Renal cortex interstitium (tissue), 15 donors: ENCODE data around the gene MPC2. TPM values are rescaled to one million over a fixed set of nuclear protein-coding genes. Genes with fewer than 3 reads are reported as not detected.

Experiments used
- DNase-seq, 11 donors: peaks; one replicate each; pipeline ENCODE4 v3.0.0-alpha.2; 2013; ENCODE audit warnings: low read depth in 9 of 11, low spot score in 4 of 11; ENCODE audit errors: extremely low read depth in 1 of 11
- long read RNA-seq, 16 experiments: transcript quantifications; one replicate each; lab custom pipeline, GENCODE V29; 2026
- polyA plus RNA-seq, 3 donors: library from polyadenylated mRNA; unstranded; fragments of 120-200 nt; gene quantifications; one replicate each; pipeline ENCODE4 v1.2.1, GENCODE V29; 2013; ENCODE audit not compliant: insufficient read length in 3 of 3

MPC2 gene
- polyA plus RNA-seq, result 100 to 1,000 TPM; 191 to 200 (median 198) TPM
- long read RNA-seq, donor 1, transcript MPC2-202 (5 exons, 2,177 nt), result major isoform, 128 of 164 reads
- long read RNA-seq, donor 1, partial matches to known transcripts, result 35 of 164 reads
- long read RNA-seq, donor 1, other reads (novel, unspliced or antisense), result 0 of 164 reads
- long read RNA-seq, donor 2, transcript MPC2-202 (5 exons, 2,177 nt), result major isoform, 103 of 215 reads
- long read RNA-seq, donor 2, partial matches to known transcripts, result 112 of 215 reads
- long read RNA-seq, donor 2, other reads (novel, unspliced or antisense), result 0 of 215 reads
- long read RNA-seq, donor 3, transcript MPC2-202 (5 exons, 2,177 nt), result major isoform, 186 of 241 reads
- long read RNA-seq, donor 3, partial matches to known transcripts, result 55 of 241 reads
- long read RNA-seq, donor 3, other reads (novel, unspliced or antisense), result 0 of 241 reads
- long read RNA-seq, donor 4, transcript MPC2-202 (5 exons, 2,177 nt), result major isoform, 119 of 151 reads
- long read RNA-seq, donor 4, partial matches to known transcripts, result 32 of 151 reads
- long read RNA-seq, donor 4, other reads (novel, unspliced or antisense), result 0 of 151 reads
- long read RNA-seq, donor 5, result 0 reads
- long read RNA-seq, donor 6, transcript MPC2-202 (5 exons, 2,177 nt), result major isoform, 114 of 181 reads
- long read RNA-seq, donor 6, partial matches to known transcripts, result 67 of 181 reads
- long read RNA-seq, donor 6, other reads (novel, unspliced or antisense), result 0 of 181 reads
- long read RNA-seq, donor 7, transcript MPC2-202 (5 exons, 2,177 nt), result major isoform, 200 of 278 reads
- long read RNA-seq, donor 7, partial matches to known transcripts, result 77 of 278 reads
- long read RNA-seq, donor 7, other reads (novel, unspliced or antisense), result 0 of 278 reads
- long read RNA-seq, donor 8, transcript MPC2-202 (5 exons, 2,177 nt), result major isoform, 251 of 441 reads
- long read RNA-seq, donor 8, partial matches to known transcripts, result 190 of 441 reads
- long read RNA-seq, donor 8, other reads (novel, unspliced or antisense), result 0 of 441 reads
- long read RNA-seq, donor 9, transcript MPC2-202 (5 exons, 2,177 nt), result major isoform, 127 of 163 reads
- long read RNA-seq, donor 9, partial matches to known transcripts, result 36 of 163 reads
- long read RNA-seq, donor 9, other reads (novel, unspliced or antisense), result 0 of 163 reads
- long read RNA-seq, donor 10, transcript MPC2-202 (5 exons, 2,177 nt), result major isoform, 153 of 250 reads
- long read RNA-seq, donor 10, partial matches to known transcripts, result 97 of 250 reads
- long read RNA-seq, donor 10, other reads (novel, unspliced or antisense), result 0 of 250 reads
- long read RNA-seq, donor 11, transcript MPC2-202 (5 exons, 2,177 nt), result major isoform, 95 of 112 reads
- long read RNA-seq, donor 11, partial matches to known transcripts, result 17 of 112 reads
- long read RNA-seq, donor 11, other reads (novel, unspliced or antisense), result 0 of 112 reads
- long read RNA-seq, donor 12, transcript MPC2-202 (5 exons, 2,177 nt), result major isoform, 62 of 105 reads
- long read RNA-seq, donor 12, partial matches to known transcripts, result 43 of 105 reads
- long read RNA-seq, donor 12, other reads (novel, unspliced or antisense), result 0 of 105 reads
- long read RNA-seq, donor 13, transcript MPC2-202 (5 exons, 2,177 nt), result major isoform, 244 of 505 reads
- long read RNA-seq, donor 13, partial matches to known transcripts, result 261 of 505 reads
- long read RNA-seq, donor 13, other reads (novel, unspliced or antisense), result 0 of 505 reads
- long read RNA-seq, donor 14, transcript MPC2-202 (5 exons, 2,177 nt), result major isoform, 144 of 174 reads
- long read RNA-seq, donor 14, partial matches to known transcripts, result 30 of 174 reads
- long read RNA-seq, donor 14, other reads (novel, unspliced or antisense), result 0 of 174 reads
- long read RNA-seq, donor 15, transcript MPC2-202 (5 exons, 2,177 nt), result major isoform, 63 of 75 reads
- long read RNA-seq, donor 15, partial matches to known transcripts, result 12 of 75 reads
- long read RNA-seq, donor 15, other reads (novel, unspliced or antisense), result 0 of 75 reads
- long read RNA-seq, donor 16, transcript MPC2-202 (5 exons, 2,177 nt), result major isoform, 281 of 466 reads
- long read RNA-seq, donor 16, partial matches to known transcripts, result 158 of 466 reads
- long read RNA-seq, donor 16, other reads (novel, unspliced or antisense), result 27 of 466 reads

DNA sequence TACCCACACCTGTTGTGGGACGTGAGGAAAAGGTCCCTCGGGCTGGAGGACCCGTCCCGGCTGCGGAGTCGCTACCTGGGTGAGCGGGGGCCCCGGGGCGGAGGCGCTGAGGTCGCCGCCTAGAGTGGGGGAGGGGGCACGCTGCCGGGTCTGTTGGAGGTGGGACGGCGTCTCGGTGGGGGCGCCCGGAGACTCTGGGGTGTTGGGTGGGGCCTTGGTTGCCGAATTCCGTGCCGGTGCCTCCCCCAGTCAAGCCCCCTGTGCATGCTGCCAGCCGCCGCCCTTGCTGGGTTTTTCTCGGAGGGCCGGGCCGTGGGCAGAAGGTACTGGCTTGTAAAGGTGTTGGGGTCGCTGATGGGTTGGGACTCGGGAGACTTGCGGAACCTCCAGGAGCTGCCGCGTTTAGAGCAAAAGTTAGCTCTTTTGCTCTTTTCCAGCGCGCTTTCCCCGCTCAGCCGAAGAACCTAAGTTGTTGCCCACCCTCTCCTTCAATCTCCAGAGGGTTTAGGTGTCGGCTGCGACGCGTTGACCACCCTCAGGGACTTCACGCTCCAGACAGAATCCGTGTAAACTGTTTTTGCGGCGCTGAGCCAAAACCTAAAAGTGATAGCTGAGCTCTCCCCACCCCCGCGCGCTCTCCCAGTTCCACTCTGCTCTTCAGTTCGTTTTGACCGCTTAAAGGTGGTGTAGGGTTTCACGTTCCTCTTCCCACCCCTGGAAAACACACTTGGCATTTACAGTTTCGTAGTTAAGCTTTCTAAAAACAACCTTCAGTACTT, at the start of gene MPC2:
MPC2 (minus strand) TSS at position 143 of the 779 bp plus-strand sequence. CDS start 1,231 bp downstream, outside the sequence.
- peak in 9 of 11 donors; percentile 59 to 77 (median 68) for DNase-seq

GRCh38 chr1:167984886-167985489, 48.1 kb upstream of the MPC2 start:
- no peak for DNase-seq

- DNase-seq, result no peak
Observed at GRCh38 chr1:167983797-167984420, 47.0 kb upstream of the MPC2 start.

DNA sequence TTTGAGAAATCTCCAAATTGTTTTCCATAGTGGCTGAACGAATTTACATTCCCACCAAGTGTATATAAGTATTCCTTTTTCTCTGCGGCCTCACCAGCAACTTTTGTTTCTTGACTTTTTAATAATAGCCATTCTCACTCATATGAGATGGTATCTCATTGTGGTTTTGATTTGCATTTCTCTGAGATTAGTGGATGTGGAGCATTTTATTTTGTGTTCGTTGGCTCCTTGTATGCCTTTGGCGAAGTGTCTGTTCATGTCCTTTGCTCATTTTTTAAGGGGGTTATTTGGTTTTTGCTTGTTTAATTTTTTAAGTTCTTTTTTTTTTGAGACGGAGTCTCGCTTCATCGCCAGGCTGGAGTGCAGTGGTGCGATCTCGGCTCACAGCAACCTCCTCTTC, 45.1 kb upstream of the MPC2 start:
- DNase-seq, result no peak

DNA sequence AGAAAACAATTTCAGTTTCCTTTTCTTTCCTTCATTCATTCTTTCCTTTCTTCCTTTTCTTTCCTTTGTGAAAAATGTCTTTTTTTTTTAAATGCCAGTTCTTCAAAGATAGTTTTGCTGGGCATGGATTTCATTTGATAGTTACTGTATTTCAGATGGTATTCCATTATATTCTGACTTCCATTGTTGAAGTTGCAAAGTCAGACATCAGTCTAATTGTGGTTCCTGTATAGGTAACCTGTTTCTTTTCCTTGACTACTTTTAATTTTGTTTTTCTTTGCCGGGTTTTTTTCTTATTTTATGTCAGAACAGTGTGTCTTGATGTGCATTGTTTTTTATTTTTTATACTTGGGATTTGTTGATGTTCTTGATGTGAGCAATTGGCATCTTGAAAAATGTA, 40.4 kb upstream of the MPC2 start:
- DNase-seq, result no peak

DNA sequence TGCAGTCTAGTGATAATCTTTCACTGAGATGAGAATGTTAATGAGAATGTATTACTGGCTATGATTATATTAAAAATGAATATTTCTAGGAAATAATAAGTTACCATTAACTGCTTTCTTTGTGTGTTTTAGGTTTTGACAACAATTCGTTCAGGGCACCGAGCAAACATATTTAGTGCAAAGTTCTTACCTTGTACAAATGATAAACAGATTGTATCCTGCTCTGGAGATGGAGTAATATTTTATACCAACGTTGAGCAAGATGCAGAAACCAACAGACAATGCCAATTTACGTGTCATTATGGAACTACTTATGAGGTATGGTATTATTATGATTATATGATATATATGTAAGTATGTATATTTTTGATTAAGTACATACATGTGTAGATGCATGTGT, 37.8 kb upstream of the MPC2 start:
- no peak for DNase-seq

- DNase-seq, result no peak
Observed at GRCh38 chr1:167973832-167974231, 37.0 kb upstream of the MPC2 start.

DNA sequence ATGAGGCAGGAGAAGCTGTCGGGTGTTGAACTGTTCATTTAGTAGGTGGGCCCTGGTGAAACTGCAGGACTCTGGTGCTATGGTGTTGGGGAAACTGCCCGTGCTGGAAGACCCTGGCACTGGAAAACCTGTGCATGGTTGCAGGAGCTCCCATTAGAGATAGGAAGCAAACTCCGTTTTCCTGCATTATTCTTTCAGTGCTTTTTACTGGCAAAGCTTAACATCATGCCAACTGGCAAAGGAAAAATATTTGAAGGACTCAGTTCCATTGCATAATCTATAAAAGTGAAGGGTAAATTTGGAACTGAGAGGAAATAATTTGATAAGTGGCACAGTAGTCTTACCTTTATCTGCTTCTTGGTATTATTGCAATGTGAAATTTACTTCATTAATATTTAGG, 31.7 kb upstream of the MPC2 start:
- no peak for DNase-seq

GRCh38 chr1:167966050-167966449, 29.2 kb upstream of the MPC2 start:
- DNase-seq, result no peak

GRCh38 chr1:167964646-167965045, 27.8 kb upstream of the MPC2 start:
- no peak for DNase-seq

GRCh38 chr1:167957710-167958109, 20.8 kb upstream of the MPC2 start:
- DNase-seq, result no peak

DNA sequence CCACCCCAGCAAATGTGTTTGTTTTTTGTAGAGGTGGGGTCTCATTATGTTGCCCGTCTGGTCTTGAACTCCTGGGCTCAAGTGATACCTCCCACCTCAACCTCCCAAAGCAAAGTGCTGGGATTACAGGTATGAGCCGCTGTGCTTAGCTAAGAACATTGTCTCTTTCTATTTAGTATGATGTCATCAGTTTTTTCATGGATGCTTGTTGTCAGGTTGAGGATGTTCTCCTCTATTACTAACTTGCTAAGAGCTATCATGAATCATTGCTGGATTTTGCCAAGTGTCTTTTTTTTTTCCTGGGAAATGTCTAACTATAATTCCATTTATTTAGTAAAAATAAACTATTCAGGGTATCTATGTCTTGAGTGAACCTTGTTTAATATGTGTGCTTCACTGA, 19.0 kb upstream of the MPC2 start:
- DNase-seq, result no peak

- no peak for DNase-seq
Observed at GRCh38 chr1:167950569-167950968, 13.7 kb upstream of the MPC2 start.

- DNase-seq, result no peak
Observed at GRCh38 chr1:167949785-167950184, 12.9 kb upstream of the MPC2 start.

GRCh38 chr1:167947733-167948132, 10.9 kb upstream of the MPC2 start:
- no peak for DNase-seq

DNA sequence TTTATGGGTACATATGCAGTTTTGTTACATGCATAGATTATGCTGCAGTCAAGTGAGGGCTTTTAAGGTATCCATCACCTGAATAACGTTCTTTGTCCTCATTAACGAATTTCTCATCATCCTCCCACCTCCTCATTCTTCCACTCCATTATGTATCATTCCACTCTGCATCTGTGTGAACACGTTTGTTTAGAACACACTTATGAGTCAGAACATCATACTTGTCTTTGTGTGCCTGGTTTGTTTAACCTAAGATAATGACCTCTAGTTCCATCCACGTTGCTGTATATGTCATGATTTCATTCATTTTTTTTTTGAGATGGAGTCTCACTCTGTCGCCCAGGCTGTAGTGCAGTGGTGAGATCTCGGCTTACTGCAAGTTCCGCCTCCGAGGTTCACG, 6.7 kb upstream of the MPC2 start:
- DNase-seq, result no peak
